Mesenteric fat pad (tissue), 1 donor: ENCODE measurements around the gene GSS. TPM values are rescaled to one million over a fixed set of nuclear protein-coding genes. Genes with fewer than 3 reads are reported as not detected.

Experiments
- DNase-seq: peaks from one replicate; pipeline ENCODE4 v3.0.0-alpha.2; 2020; ENCODE audit warnings: low spot score
- total RNA-seq: library from RNA; stranded (reverse); fragmentation: NEBNext Ultra II Directional; extraction: Animal tissue kit (Norgen Biotek cat#: 25700); gene quantifications from one replicate; pipeline ENCODE4 v1.2.1, GENCODE V29; 2021
- donor health status: DM: yes; HTN: yes; CAD: no.

Gene GSS
- total RNA-seq, 1 donor from 2014 or later: 33.3 TPM

GRCh38 chr20:34979366-34980153 is 24.0 kb upstream of the GSS start:
- DNase-seq: no peak

- DNase-seq: no peak
These were observed 22.6 kb upstream of the GSS start for GRCh38 chr20:34978092-34978744.

- no peak for DNase-seq
These were observed 21.9 kb upstream of the GSS start for GRCh38 chr20:34977365-34978091.

- DNase-seq: no peak
These were observed 20.7 kb upstream of the GSS start for GRCh38 chr20:34976286-34976685.

- DNase-seq: no peak
These were observed 18.6 kb upstream of the GSS start for GRCh38 chr20:34974246-34974645.

GRCh38 chr20:34971561-34972235 is 16.1 kb upstream of the GSS start:
- DNase-seq: no peak

GRCh38 chr20:34970846-34971560 is 15.4 kb upstream of the GSS start:
- DNase-seq: no peak

- DNase-seq: no peak
These were observed 14.7 kb upstream of the GSS start for GRCh38 chr20:34970193-34970840.

- no peak for DNase-seq
These were observed 12.6 kb upstream of the GSS start for GRCh38 chr20:34968042-34968775.

GRCh38 chr20:34967421-34967820 is 11.8 kb upstream of the GSS start:
- DNase-seq: no peak

GRCh38 chr20:34965051-34965450 is 9.4 kb upstream of the GSS start:
- no peak for DNase-seq

- no peak for DNase-seq
These were observed 8.9 kb upstream of the GSS start for GRCh38 chr20:34964486-34964885.

- DNase-seq: no peak
These were observed 1.3 kb upstream of the GSS start for GRCh38 chr20:34956751-34957472.

- no peak for DNase-seq
These were observed 444 bp upstream of the GSS start for GRCh38 chr20:34956041-34956458.

GRCh38 chr20:34954904-34955230 is 739 bp downstream of the GSS start:
- no peak for DNase-seq

- no peak for DNase-seq
These were observed 1.6 kb downstream of the GSS start for GRCh38 chr20:34953960-34954359.

- no peak for DNase-seq
These were observed 2.9 kb downstream of the GSS start for GRCh38 chr20:34952671-34953070.

GRCh38 chr20:34951652-34952051 is 4.0 kb downstream of the GSS start:
- no peak for DNase-seq

GRCh38 chr20:34951252-34951651 is 4.4 kb downstream of the GSS start:
- DNase-seq: no peak
